H9 (cell line): ENCODE data around the gene TIGD6. TPM values are rescaled to one million over a fixed set of nuclear protein-coding genes. Genes with fewer than 3 reads are reported as not detected.

Experiments used
- DNase-seq: peaks from one replicate; pipeline ENCODE4 v3.0.0-alpha.2; 2017
- H2AFZ ChIP-seq: one replicate; pipeline ENCODE4 v1.6.1; 2013; ENCODE audit warnings: mild to moderate bottlenecking, low read length, control low read depth, moderate library complexity
- H2AK5ac ChIP-seq: 2 replicates; pipeline ENCODE4 v1.6.1; 2013; ENCODE audit warnings: low read length, control low read depth, mixed read lengths; ENCODE audit not compliant: insufficient read length
- H2BK120ac ChIP-seq: one replicate; pipeline ENCODE4 v1.6.1; 2013; ENCODE audit warnings: low read depth, mild to moderate bottlenecking, low read length, control low read depth, inconsistent platforms; ENCODE audit not compliant: poor library complexity, severe bottlenecking
- H2BK12ac ChIP-seq: 2 replicates; pipeline ENCODE4 v1.6.1; 2013; ENCODE audit warnings: low read length, control low read depth, mixed read lengths, low read depth; ENCODE audit not compliant: insufficient read length
- H2BK15ac ChIP-seq: 2 replicates; pipeline ENCODE4 v1.6.1; 2013; ENCODE audit warnings: low read depth, low read length, control low read depth
- H2BK20ac ChIP-seq: one replicate; pipeline ENCODE4 v1.6.1; 2013; ENCODE audit warnings: low read depth, mild to moderate bottlenecking, low read length, control low read depth, inconsistent platforms; ENCODE audit not compliant: poor library complexity, severe bottlenecking
- H2BK5ac ChIP-seq: 2 replicates; pipeline ENCODE4 v1.6.1; 2013; ENCODE audit warnings: low read length, control low read depth, mixed read lengths; ENCODE audit not compliant: insufficient read length
- H3K14ac ChIP-seq: 2 replicates; pipeline ENCODE4 v1.6.1; 2013; ENCODE audit warnings: low read length, control low read depth; ENCODE audit not compliant: insufficient read depth
- H3K18ac ChIP-seq: 2 replicates; pipeline ENCODE4 v1.6.1; 2013; ENCODE audit warnings: low read depth, mild to moderate bottlenecking, mixed read lengths, low read length, control low read depth; ENCODE audit not compliant: insufficient read length
- H3K23ac ChIP-seq: 2 replicates; pipeline ENCODE4 v1.6.1; 2013; ENCODE audit warnings: low read length, control low read depth, mixed read lengths, low read depth; ENCODE audit not compliant: insufficient read length
- H3K23me2 ChIP-seq: 2 replicates; pipeline ENCODE4 v1.6.1; 2013; ENCODE audit warnings: low read depth, mild to moderate bottlenecking, mixed read lengths, low read length, control low read depth; ENCODE audit not compliant: insufficient read length, poor library complexity, severe bottlenecking
- H3K27ac ChIP-seq: 2 replicates; pipeline ENCODE4 v1.5.1; 2013; ENCODE audit warnings: low read length, control low read depth, mixed read lengths, low read depth; ENCODE audit not compliant: insufficient read length
- H3K27me3 ChIP-seq: 2 replicates; pipeline ENCODE4 v1.6.1; 2013; ENCODE audit warnings: low read length, control low read depth, inconsistent platforms; ENCODE audit not compliant: insufficient read depth
- H3K4ac ChIP-seq: 2 replicates; pipeline ENCODE4 v1.6.1; 2013; ENCODE audit warnings: low read depth, mild to moderate bottlenecking, control low read depth, inconsistent platforms, low read length, moderate library complexity
- H3K4me1 ChIP-seq: 2 replicates; pipeline ENCODE4 v1.6.1; 2013; ENCODE audit warnings: low read length, control low read depth, inconsistent platforms; ENCODE audit not compliant: insufficient read depth
- H3K4me2 ChIP-seq: 2 replicates; pipeline ENCODE4 v1.6.1; 2013; ENCODE audit warnings: low read length, control low read depth, mixed read lengths; ENCODE audit not compliant: insufficient read length, insufficient read depth
- H3K56ac ChIP-seq: 2 replicates; pipeline ENCODE4 v1.6.1; 2013; ENCODE audit warnings: low read depth, mild to moderate bottlenecking, mixed read lengths, low read length, control low read depth; ENCODE audit not compliant: insufficient read length
- H3K79me1 ChIP-seq: 2 replicates; pipeline ENCODE4 v1.6.1; 2013; ENCODE audit warnings: low read depth, mild to moderate bottlenecking, moderate library complexity, low read length, control low read depth, inconsistent platforms; ENCODE audit not compliant: insufficient read depth, poor library complexity, severe bottlenecking
- H3K79me2 ChIP-seq: 2 replicates; pipeline ENCODE4 v1.6.1; 2013; ENCODE audit warnings: low read length, control low read depth, inconsistent platforms; ENCODE audit not compliant: insufficient read depth
- H3K9ac ChIP-seq: 2 replicates; pipeline ENCODE4 v1.6.1; 2013; ENCODE audit warnings: low read length, control low read depth, mixed read lengths; ENCODE audit not compliant: insufficient read length; ENCODE audit errors: extremely low read depth
- H3K9me3 ChIP-seq: one replicate; pipeline ENCODE4 v1.6.1; 2013; ENCODE audit warnings: low read depth, low read length, inconsistent platforms; ENCODE audit not compliant: control insufficient read depth
- H3T11ph ChIP-seq: one replicate; pipeline ENCODE4 v1.6.1; 2013; ENCODE audit warnings: mild to moderate bottlenecking, low read length, control low read depth, inconsistent platforms
- H4K20me1 ChIP-seq: one replicate; pipeline ENCODE4 v1.6.1; 2013; ENCODE audit not compliant: control insufficient read depth, insufficient read length, insufficient read depth
- H4K5ac ChIP-seq: 2 replicates; pipeline ENCODE4 v1.6.1; 2013; ENCODE audit warnings: low read depth, mild to moderate bottlenecking, mixed read lengths, low read length, control low read depth; ENCODE audit not compliant: insufficient read length
- H4K8ac ChIP-seq: replicated peaks from 2 replicates; pipeline ENCODE4 v1.6.1; 2013; ENCODE audit warnings: low read length, control low read depth, mixed read lengths, low read depth; ENCODE audit not compliant: insufficient read length
- H4K91ac ChIP-seq: 2 replicates; pipeline ENCODE4 v1.6.1; 2013; ENCODE audit warnings: low read depth, mild to moderate bottlenecking, moderate library complexity, mixed read lengths, low read length, control low read depth; ENCODE audit not compliant: insufficient read length
- H3K27ac Mint-ChIP-seq, 3 experiments: 2 replicates in 2 of 3; 3 replicates in 1 of 3; pipeline ENCODE4 v1.8.0; 2020 to 2021; ENCODE audit warnings: mixed read lengths in 3 of 3, mild to moderate bottlenecking in 1 of 3, moderate library complexity in 1 of 3
- H3K27me3 Mint-ChIP-seq: 2 replicates; pipeline ENCODE4 v1.8.0; 2021; ENCODE audit warnings: low read depth, mild to moderate bottlenecking, moderate library complexity, mixed read lengths
- H3K36me3 Mint-ChIP-seq, 3 experiments: 2 replicates in 2 of 3; 3 replicates in 1 of 3; pipeline ENCODE4 v1.8.0; 2020 to 2021; ENCODE audit warnings: low read depth in 3 of 3, mixed read lengths in 3 of 3; ENCODE audit not compliant: insufficient read depth in 1 of 3
- H3K4me1 Mint-ChIP-seq, 2 experiments: 2 replicates each; pipeline ENCODE4 v1.8.0; 2020; ENCODE audit warnings: mixed read lengths in 2 of 2
- H3K4me3 Mint-ChIP-seq, 2 experiments: 2 replicates in 1 of 2; 3 replicates in 1 of 2; pipeline ENCODE4 v1.8.0; 2020 to 2021; ENCODE audit warnings: mild to moderate bottlenecking in 2 of 2, mixed read lengths in 2 of 2, moderate library complexity in 1 of 2
- H3K9me3 Mint-ChIP-seq, 2 experiments: 2 replicates in 1 of 2; 3 replicates in 1 of 2; pipeline ENCODE4 v1.8.0; 2020; ENCODE audit warnings: mild to moderate bottlenecking in 2 of 2, mixed read lengths in 2 of 2, moderate library complexity in 1 of 2
- WGBS: extraction: QIAGEN DNeasy Blood & Tissue Kit; methylation state at CpG from one replicate; pipeline ENCODE4 v1.1.7; 2013; ENCODE audit warnings: missing lambda C conversion rate, low lambda C conversion rate, mixed read lengths; ENCODE audit not compliant: insufficient read length; ENCODE audit errors: extremely low coverage; 5-methylcytosine and 5-hydroxymethylcytosine counted together
- total RNA-seq: library from RNA; stranded (reverse); gene quantifications from 2 replicates; pipeline ENCODE4 v1.2.1, GENCODE V29; 2021
- TF ChIP-seq, protein P1 (sequence below): fragments of 200-600 bp; sonication (generic); conservative IDR thresholded peaks from 3 replicates; pipeline ENCODE4 v1.8.0; 2021; ENCODE audit warnings: antibody characterized with exemption, mild to moderate bottlenecking

The TIGD6 gene
- total RNA-seq, 1 experiment from 2014 or later: 1.8 TPM

DNA sequence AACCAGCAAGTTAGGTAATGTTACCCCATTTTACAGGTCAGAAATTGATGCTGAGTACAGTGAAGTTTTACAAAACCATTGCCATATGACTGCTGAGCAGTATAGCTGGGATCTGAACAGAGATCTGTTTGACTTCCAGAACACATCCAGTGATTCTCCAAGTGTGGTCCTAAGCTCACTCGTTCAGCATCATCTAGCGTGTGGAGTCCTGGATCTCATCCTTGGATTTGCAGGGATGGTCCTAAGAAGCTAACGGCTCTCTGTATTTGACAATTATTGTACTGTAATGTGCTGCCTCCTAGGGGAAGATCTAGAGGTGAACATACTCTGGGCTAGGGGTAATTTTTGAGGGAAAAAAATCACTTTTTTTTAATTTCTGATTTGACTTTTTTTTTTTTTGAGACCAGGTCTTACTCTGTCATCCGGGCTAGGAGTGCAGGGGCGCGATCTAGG, 38.5 kb downstream of the TIGD6 start:
- Histone ChIP-seq H3K14ac (no peak overlapping the region), H2AK5ac (no peak overlapping the region), H3K27ac (no peak overlapping the region), H4K91ac (no peak overlapping the region), H3K23me2 (peaks cover 5% of the 10 kb centered on the region), H3K27me3 (no peaks in the 10 kb centered on the region; the same call in 1 of the 2 replicates), H3K4me2 (no peak overlapping the region), H3K79me1 (no peaks in the 10 kb centered on the region), H4K20me1 (no peaks in the 10 kb centered on the region), H3K4ac (no peak overlapping the region), H3K79me2 (no peaks in the 10 kb centered on the region), H2AFZ (no peak overlapping the region), H2BK5ac (no peak overlapping the region), H3T11ph (no peak overlapping the region), H2BK15ac (no peak overlapping the region), H2BK12ac (no peak overlapping the region), H2BK20ac (no peak overlapping the region), H4K5ac (no peak overlapping the region), H3K9ac (no peak overlapping the region), H4K8ac (no peak overlapping the region), H3K56ac (no peak overlapping the region), H3K4me1 (peaks cover 2% of the 10 kb centered on the region; the same call in 1 of the 2 replicates), H3K23ac (no peak overlapping the region), H3K18ac (no peak overlapping the region), H3K9me3 (no peaks in the 10 kb centered on the region), H2BK120ac (no peak overlapping the region)
- H3K4me1 Mint-ChIP-seq: peaks cover 13 to 16% of the 10 kb centered on the region in 2 experiments
- TF ChIP-seq, protein P1, sequence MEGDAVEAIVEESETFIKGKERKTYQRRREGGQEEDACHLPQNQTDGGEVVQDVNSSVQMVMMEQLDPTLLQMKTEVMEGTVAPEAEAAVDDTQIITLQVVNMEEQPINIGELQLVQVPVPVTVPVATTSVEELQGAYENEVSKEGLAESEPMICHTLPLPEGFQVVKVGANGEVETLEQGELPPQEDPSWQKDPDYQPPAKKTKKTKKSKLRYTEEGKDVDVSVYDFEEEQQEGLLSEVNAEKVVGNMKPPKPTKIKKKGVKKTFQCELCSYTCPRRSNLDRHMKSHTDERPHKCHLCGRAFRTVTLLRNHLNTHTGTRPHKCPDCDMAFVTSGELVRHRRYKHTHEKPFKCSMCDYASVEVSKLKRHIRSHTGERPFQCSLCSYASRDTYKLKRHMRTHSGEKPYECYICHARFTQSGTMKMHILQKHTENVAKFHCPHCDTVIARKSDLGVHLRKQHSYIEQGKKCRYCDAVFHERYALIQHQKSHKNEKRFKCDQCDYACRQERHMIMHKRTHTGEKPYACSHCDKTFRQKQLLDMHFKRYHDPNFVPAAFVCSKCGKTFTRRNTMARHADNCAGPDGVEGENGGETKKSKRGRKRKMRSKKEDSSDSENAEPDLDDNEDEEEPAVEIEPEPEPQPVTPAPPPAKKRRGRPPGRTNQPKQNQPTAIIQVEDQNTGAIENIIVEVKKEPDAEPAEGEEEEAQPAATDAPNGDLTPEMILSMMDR: peak; percentile 61
- peak overlapping the region; percentile 85 to 95 for H3K4me3 Mint-ChIP-seq
- H3K9me3 Mint-ChIP-seq: no peaks in the 10 kb centered on the region
- no CpG with 5 or more reads among the region's 6 CpGs for WGBS
- no peak overlapping the region for H3K27ac Mint-ChIP-seq
- DNase-seq: no peak
- peaks cover 9% of the 10 kb centered on the region for H3K27me3 Mint-ChIP-seq
- peaks cover 0 to 2% (median 0%) of the 10 kb centered on the region in 3 experiments; a peak in 1 of 7 replicates for H3K36me3 Mint-ChIP-seq
